HUDEP-2 (cell line): ENCODE measurements around the gene TMED6.
"Not testable (repeated sequence)": the region's sequence is repeated elsewhere in the genome, so short reads cannot be mapped to it uniquely, and the experiment has no call there.

Experiments
- DNase-seq, 76 experiments: peaks; one replicate each; lab custom pipeline; 2025; ENCODE audit not compliant: unreplicated experiment in 76 of 76; lab: John Stamatoyannopoulos, UW

Gene TMED6

DNA sequence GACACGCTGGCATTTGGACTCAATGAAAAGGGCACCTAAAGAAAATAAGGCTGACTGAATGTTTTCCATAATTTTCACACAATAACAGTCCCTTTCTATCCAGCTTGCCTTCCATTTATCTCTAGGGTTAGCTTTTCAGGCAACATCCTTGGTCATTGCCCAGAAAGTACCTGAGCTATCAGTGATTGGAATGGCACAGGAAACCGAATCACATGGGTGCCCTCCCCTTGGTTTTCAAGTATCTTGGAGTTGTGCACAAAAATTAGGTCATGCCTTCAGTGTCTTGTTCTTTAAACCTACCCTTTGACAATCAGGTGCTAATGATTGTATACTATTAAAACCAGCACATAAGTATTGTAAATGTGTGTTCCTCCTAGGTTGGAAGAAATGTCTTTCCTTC lies 43.7 kb downstream of the TMED6 start:
- no peak for DNase-seq

- no peak for DNase-seq
Observed at GRCh38 chr16:69307091-69307490, 44.5 kb downstream of the TMED6 start.

DNA sequence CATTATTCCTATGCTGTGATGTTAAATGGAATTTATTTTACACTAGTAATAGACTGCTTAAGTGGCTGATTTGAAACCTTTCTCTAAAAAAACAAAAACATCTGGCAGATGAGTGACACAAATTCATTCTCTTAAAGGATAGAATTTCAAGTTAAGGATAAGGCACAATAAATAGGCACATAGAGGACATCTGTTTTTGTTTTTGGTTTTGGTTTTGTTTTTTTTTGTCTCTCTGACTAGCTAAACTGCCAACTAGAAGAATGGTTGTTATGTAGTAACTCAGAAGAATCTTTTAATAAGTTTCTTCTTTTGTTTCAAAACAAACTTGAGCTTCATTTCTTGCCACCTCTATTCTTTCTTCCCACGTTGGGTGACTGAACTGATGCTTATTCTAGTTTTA lies 45.6 kb downstream of the TMED6 start:
- no peak for DNase-seq

GRCh38 chr16:69302301-69302700 lies 49.3 kb downstream of the TMED6 start:
- DNase-seq, result no peak

- no peak for DNase-seq
Observed at GRCh38 chr16:69301861-69302260, 49.7 kb downstream of the TMED6 start.

DNA sequence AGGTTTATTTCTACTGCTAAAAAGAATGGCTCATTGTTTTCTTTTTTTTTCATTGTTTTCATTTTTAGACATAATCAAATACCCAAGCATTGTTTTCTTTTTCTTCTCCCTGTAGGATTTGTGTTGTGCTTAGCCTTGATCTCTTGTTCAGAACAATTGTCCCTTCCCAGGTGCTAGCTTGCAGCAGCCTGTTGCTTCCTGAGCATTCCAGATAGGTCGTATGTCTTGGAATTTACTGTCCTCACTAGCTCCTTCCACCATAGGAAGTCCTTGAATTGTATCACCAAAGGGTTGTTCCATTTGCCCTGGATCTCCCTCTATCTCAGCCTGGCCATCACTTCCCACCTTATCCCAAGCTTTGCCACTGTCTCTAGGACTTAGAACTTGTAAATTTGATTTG lies 50.4 kb downstream of the TMED6 start:
- DNase-seq, result no peak

DNA sequence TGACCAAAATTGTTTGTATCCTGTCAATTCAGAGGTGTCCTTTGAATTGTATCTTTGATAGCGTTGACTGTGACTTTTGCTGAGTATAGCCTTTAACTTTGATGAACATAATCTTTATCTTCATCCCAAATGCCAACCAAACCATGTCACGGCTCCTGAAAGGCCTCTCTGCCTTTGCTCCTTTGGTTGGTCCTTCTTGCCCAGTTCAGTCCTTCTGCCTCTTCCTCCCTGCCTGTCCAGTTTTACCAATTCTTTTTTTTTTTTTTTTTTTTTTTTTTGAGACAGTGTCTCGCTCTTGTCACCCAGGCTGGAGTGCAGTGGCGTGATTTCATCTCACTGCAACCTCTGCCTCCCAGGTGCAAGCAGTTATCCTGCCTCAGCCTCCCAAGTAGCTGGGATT lies 53.3 kb downstream of the TMED6 start:
- no peak for DNase-seq

DNA sequence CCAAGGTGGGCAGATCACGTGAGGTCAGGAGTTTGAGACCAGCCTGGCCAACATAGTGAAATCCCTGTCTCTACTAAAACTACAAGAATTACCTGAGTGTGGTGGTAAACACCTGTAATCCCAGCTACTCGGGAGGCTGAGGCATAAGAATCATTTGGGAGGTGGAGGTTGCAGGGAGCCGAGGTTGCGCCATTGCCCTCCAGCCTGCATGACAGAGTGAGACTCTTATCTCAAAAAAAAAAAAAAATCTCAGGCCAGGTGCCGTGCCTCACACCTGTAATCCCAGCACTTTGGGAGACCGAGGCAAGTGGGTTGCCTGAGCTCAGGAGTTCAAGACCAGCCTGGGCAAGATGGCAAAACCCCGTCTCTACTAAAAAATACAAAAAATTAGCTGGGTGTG lies 54.8 kb downstream of the TMED6 start:
- not testable (repeated sequence) for DNase-seq

DNA sequence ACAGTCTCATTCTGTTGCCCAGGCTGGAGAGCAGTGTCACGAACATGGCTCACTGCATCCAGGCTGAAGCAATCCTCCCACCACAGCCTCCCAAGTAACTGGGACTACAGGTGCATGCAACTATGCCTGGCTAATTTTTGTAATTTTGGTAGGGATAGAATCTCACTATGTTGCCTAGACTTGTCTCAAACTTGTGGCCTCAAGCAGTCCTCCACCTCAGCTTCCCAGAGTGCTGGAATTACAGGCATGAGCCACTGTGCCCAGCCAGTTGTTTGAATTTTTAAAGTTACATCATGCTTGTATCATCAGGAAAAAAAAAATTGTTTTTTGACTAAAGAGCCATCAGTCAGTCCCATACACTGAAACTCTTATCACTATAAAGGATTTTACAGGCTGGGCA lies 57.5 kb downstream of the TMED6 start:
- no peak for DNase-seq

DNA sequence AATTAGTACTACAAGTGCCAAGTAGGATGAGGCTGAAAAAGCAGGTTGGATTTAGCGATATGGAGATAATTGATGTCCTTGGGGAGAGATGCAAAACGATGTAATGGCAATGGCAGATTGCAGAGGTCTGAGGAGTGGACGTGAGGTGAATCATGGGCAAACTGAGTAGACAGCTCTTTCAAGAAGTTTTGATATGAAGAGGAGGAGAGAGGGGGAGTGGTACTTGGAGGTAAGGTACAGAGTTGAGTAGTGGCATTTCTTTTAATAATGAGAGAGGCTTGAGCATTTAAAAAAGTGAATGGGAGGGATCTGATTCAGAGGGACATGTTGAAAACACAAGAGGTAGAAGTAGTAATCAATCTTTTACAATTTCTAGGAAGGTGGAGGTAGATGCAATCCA lies 58.2 kb downstream of the TMED6 start:
- DNase-seq, result no peak
